SH-SY5Y (cell line): Measurements from ENCODE around the gene OPCML.

ENCODE experiments used
- GATA2 ChIP-seq: IDR thresholded peaks from 2 replicates; pipeline ENCODE4 v1.6.1; 2011; ENCODE audit warnings: mild to moderate bottlenecking, low read depth, low read length
- GATA3 ChIP-seq: IDR thresholded peaks from 2 replicates; pipeline ENCODE4 v1.6.1; 2011; ENCODE audit warnings: low read depth, mild to moderate bottlenecking, low read length, moderate library complexity

- TF ChIP-seq GATA2 (no peak), GATA3 (no peak)
These were observed 750.2 kb downstream of the OPCML start for GRCh38 chr11:132782102-132782501.
